ENCODE data around the gene ADCY7.

- TF ChIP-seq POLR2A (IDR thresholded peaks at IDR 0.05; ENCODE audit: low read depth, low read length), result no peak
- no peak for TF ChIP-seq POU2F2 (IDR thresholded peaks at IDR 0.05; ENCODE audit: low read depth, low read length)
- no peak for TF ChIP-seq TAF1 (IDR thresholded peaks at IDR 0.05; ENCODE audit: low read depth, low read length)
- no peak for TF ChIP-seq POLR2AphosphoS5 (IDR thresholded peaks at IDR 0.05; ENCODE audit: low read depth, low read length)
- TF ChIP-seq SPI1 (IDR thresholded peaks at IDR 0.05; ENCODE audit: low read depth, low read length), result no peak
Observed at GRCh38 chr16:50286681-50287080, 20.3 kb downstream of the ADCY7 start.

Data from GM12891 (cell line).